Adrenal gland (tissue), 12 donors: Measurements from ENCODE around the gene CCT8L2. TPM values are rescaled to one million over a fixed set of nuclear protein-coding genes. Genes with fewer than 3 reads are reported as not detected.
"Not testable (repeated sequence)": the region's sequence is repeated elsewhere in the genome, so short reads cannot be mapped to it uniquely, and the experiment has no call there.

ENCODE experiments used
- DNase-seq, 7 donors: peaks; one replicate each; pipeline ENCODE4 v3.0.0-alpha.2; 2019 to 2020
- H3K27ac ChIP-seq, 5 donors: fragments of 200-600 bp; sonication (generic) in 4 of 5; 1 replicate in 3 of 5; 2 replicates in 2 of 5; pipeline versions ENCODE4 v1.5.1 to v1.8.0; 2016 to 2020; ENCODE audit warnings: mild to moderate bottlenecking in 1 of 5
- H3K27me3 ChIP-seq: fragments of 200-600 bp; 2 replicates; pipeline ENCODE4 v1.8.0; 2021
- H3K36me3 ChIP-seq, 2 donors: fragments of 200-600 bp; replicated peaks in 1 of 2; 1 replicate in 1 of 2; 2 replicates in 1 of 2; pipeline versions ENCODE4 v1.5.1 to v1.8.0; 2018 to 2022
- H3K4me1 ChIP-seq, 2 donors: fragments of 200-600 bp; replicated peaks in 1 of 2; 1 replicate in 1 of 2; 2 replicates in 1 of 2; pipeline versions ENCODE4 v1.5.1 to v1.8.0; 2018 to 2021
- H3K4me3 ChIP-seq, 4 donors: fragments of 200-600 bp; sonication (generic) in 3 of 4; one replicate each; pipeline ENCODE4 v1.5.1; 2016 to 2018
- H3K9me3 ChIP-seq, 3 donors: fragments of 200-600 bp; sonication (generic) in 1 of 3; replicated peaks in 1 of 3; 1 replicate in 2 of 3; 2 replicates in 1 of 3; pipeline versions ENCODE4 v1.5.1 to v1.8.0; 2016 to 2021
- POLR2A ChIP-seq, 2 donors: fragments of 450-650 bp; IDR thresholded peaks; one replicate each; pipeline ENCODE4 v1.6.1; 2017; ENCODE audit warnings: antibody characterized with exemption in 2 of 2, mild to moderate bottlenecking in 2 of 2, moderate library complexity in 1 of 2
- WGBS, 4 donors: extraction: QIAGEN DNeasy Blood & Tissue Kit in 2 of 4; methylation state at CpG; one replicate each; pipeline versions ENCODE4 v1.1.5 to v1.1.7; 2013 to 2017; 5-methylcytosine and 5-hydroxymethylcytosine counted together
- intact Hi-C, 2 donors: fragments of 100-400 bp; cut with DNase I; formaldehyde crosslinking; loops; one replicate each; pipeline versions ENCODE4 v1.14.1 to v1.15.0; 2022 to 2023
- polyA plus RNA-seq, 3 donors: library from polyadenylated mRNA; stranded (reverse); fragments of 200-250 nt in 2 of 3; fragments of 350-450 nt in 1 of 3; fragmentation: Illumina TruSeq in 1 of 3; extraction: RNeasy Lipid Tissue Mini Kit (QIAGEN cat#74804) in 1 of 3; gene quantifications; one replicate each; pipeline ENCODE4 v1.2.3, GENCODE V29; 2013 to 2014
- total RNA-seq, 9 donors: library from RNA; depleted of rRNA in 4 of 9; stranded (reverse); fragments of >200 nt in 4 of 9; fragments of 120-200 nt in 1 of 9; fragmentation: NEBNext Ultra II Directional in 1 of 9; extraction: Animal tissue kit (Norgen Biotek cat#: 25700) in 1 of 9; gene quantifications; one replicate each; pipeline versions ENCODE4 v1.1.0 to v1.2.4, GENCODE V29; 2013 to 2023
- TF ChIP-seq, protein P1 (sequence below), 6 experiments: fragments of 450-650 bp in 4 of 6; fragments of 200-600 bp in 2 of 6; sonication (generic) in 1 of 6; IDR thresholded peaks; 1 replicate in 5 of 6; 2 replicates in 1 of 6; pipeline versions ENCODE4 v1.5.1 to v1.8.0; 2016 to 2021; ENCODE audit warnings: antibody characterized with exemption in 6 of 6, mild to moderate bottlenecking in 2 of 6, moderate library complexity in 1 of 6
- donor health status: healthy with polysubstance abuse.
- donor health status: Bipolar disorder and iron deficiency.
- donor health status: DM: yes; HTN: yes; CAD: no.
- donor health status: DM: no; HTN: no; CAD: no.
- donor health status: DM: no; HTN: no; CAD: no.
- donor health status: DM: yes; HTN: yes; CAD: no.

CCT8L2 gene
- total and polyA plus RNA-seq, 12 donors: not detected

GRCh38 chr22:16559056-16559955 is 33.3 kb downstream of the CCT8L2 start:
- TF ChIP-seq, protein P1, sequence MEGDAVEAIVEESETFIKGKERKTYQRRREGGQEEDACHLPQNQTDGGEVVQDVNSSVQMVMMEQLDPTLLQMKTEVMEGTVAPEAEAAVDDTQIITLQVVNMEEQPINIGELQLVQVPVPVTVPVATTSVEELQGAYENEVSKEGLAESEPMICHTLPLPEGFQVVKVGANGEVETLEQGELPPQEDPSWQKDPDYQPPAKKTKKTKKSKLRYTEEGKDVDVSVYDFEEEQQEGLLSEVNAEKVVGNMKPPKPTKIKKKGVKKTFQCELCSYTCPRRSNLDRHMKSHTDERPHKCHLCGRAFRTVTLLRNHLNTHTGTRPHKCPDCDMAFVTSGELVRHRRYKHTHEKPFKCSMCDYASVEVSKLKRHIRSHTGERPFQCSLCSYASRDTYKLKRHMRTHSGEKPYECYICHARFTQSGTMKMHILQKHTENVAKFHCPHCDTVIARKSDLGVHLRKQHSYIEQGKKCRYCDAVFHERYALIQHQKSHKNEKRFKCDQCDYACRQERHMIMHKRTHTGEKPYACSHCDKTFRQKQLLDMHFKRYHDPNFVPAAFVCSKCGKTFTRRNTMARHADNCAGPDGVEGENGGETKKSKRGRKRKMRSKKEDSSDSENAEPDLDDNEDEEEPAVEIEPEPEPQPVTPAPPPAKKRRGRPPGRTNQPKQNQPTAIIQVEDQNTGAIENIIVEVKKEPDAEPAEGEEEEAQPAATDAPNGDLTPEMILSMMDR (IDR thresholded peaks at IDR 0.05): no peak
- no peak for TF ChIP-seq POLR2A (IDR thresholded peaks at IDR 0.05)
- H3K27me3 ChIP-seq: no peaks in the 10 kb centered on the region
- 75 to 100% (median 93%) methylated on average over 1 to 3 of the region's 3 CpGs for WGBS, 4 donors
- H3K9me3 ChIP-seq: no peaks in the 10 kb centered on the region
- H3K36me3 ChIP-seq: no peaks in the 10 kb centered on the region
- H3K4me3 ChIP-seq: no peak overlapping the region
- H3K27ac ChIP-seq: no peak overlapping the region
- DNase-seq: no peak
- H3K4me1 ChIP-seq: no peaks in the 10 kb centered on the region
- intact Hi-C loops: no loop called here

GRCh38 chr22:16558376-16558945 is 34.1 kb downstream of the CCT8L2 start:
- H3K4me1 ChIP-seq, DNase-seq, H3K36me3 ChIP-seq, H3K27me3 ChIP-seq, H3K27ac ChIP-seq, H3K9me3 ChIP-seq, intact Hi-C loops, H3K4me3 ChIP-seq: not testable (repeated sequence)
- WGBS, 4 donors: 67 to 83% (median 81%) methylated on average over 1 to 4 of the region's 4 CpGs; no CpG with 5 or more reads in 1 of the 4 donors

DNA sequence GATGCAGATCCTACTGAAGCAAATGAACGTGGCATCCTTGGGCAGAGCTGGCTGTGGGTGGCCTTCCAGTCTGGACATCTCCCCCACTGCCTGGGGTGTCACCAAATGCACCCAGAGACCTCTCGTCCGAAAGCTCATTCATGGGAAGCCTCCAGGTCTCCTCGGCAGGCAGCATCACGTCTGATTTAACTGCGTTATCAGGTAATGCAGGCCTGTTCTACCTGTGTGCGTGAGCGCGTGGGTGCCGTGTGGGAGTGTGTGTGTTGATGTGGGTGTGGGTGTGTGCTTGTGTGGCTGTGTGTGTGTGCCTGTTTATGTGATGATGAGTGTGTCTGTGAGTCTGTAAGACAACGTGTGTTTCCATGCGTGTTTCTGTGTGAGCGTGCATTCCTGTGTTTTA is 35.1 kb downstream of the CCT8L2 start:
- H3K36me3 ChIP-seq, DNase-seq, H3K4me3 ChIP-seq, H3K27ac ChIP-seq, H3K4me1 ChIP-seq, H3K27me3 ChIP-seq, H3K9me3 ChIP-seq, intact Hi-C loops: not testable (repeated sequence)
- 84 to 85% (median 85%) methylated on average over 9 to 13 of the region's 13 CpGs for WGBS, 4 donors

GRCh38 chr22:16555077-16555994 is 37.3 kb downstream of the CCT8L2 start:
- WGBS, 4 donors: 78 to 86% (median 81%) methylated on average over 7 to 8 of the region's 8 CpGs
- H3K9me3 ChIP-seq, H3K4me1 ChIP-seq, H3K27ac ChIP-seq, intact Hi-C loops, DNase-seq, H3K4me3 ChIP-seq, H3K36me3 ChIP-seq, H3K27me3 ChIP-seq: not testable (repeated sequence)

GRCh38 chr22:16543310-16543709 is 49.3 kb downstream of the CCT8L2 start:
- H3K27me3 ChIP-seq, H3K9me3 ChIP-seq, H3K4me1 ChIP-seq, H3K4me3 ChIP-seq, DNase-seq, H3K36me3 ChIP-seq, H3K27ac ChIP-seq, intact Hi-C loops: not testable (repeated sequence)
- whole genome bisulfite sequencing, 4 donors: 58 to 84% (median 75%) methylated on average over 1 of the region's 1 CpG

Other genes starting within 250 kb of the CCT8L2 start
- gene XKR3, start 232.6 kb upstream of the CCT8L2 start, total RNA-seq: not detected
- under 1 TPM in 1 of 3 donors, not detected in 2; 0.16 TPM for gene XKR3, start 232.6 kb upstream of the CCT8L2 start, polyA plus RNA-seq